GM12865 (cell line): Measurements from ENCODE around the gene SLC25A21.

Experiments used
- DNase-seq: peaks from one replicate; pipeline ENCODE4 v3.0.0; 2010; ENCODE audit warnings: low read depth
- H3K4me3 ChIP-seq: 2 replicates; pipeline ENCODE4 v1.5.1; 2011; ENCODE audit warnings: mild to moderate bottlenecking, low read depth, low read length, control low read depth
- CTCF ChIP-seq: IDR thresholded peaks from 2 replicates; pipeline ENCODE4 v1.5.1; 2011; ENCODE audit warnings: low read length, control low read depth, low read depth, inconsistent platforms; ENCODE audit not compliant: insufficient read depth; ENCODE audit errors: missing control alignments

Gene SLC25A21

GRCh38 chr14:36665887-36666415 is 506.5 kb downstream of the SLC25A21 start:
- TF ChIP-seq CTCF = no peak
- no peak overlapping the region for H3K4me3 ChIP-seq
- DNase-seq = no peak

- DNase-seq = no peak
- H3K4me3 ChIP-seq = no peak overlapping the region
- TF ChIP-seq CTCF = no peak
Observed at GRCh38 chr14:36664322-36665193, 507.8 kb downstream of the SLC25A21 start.

DNA sequence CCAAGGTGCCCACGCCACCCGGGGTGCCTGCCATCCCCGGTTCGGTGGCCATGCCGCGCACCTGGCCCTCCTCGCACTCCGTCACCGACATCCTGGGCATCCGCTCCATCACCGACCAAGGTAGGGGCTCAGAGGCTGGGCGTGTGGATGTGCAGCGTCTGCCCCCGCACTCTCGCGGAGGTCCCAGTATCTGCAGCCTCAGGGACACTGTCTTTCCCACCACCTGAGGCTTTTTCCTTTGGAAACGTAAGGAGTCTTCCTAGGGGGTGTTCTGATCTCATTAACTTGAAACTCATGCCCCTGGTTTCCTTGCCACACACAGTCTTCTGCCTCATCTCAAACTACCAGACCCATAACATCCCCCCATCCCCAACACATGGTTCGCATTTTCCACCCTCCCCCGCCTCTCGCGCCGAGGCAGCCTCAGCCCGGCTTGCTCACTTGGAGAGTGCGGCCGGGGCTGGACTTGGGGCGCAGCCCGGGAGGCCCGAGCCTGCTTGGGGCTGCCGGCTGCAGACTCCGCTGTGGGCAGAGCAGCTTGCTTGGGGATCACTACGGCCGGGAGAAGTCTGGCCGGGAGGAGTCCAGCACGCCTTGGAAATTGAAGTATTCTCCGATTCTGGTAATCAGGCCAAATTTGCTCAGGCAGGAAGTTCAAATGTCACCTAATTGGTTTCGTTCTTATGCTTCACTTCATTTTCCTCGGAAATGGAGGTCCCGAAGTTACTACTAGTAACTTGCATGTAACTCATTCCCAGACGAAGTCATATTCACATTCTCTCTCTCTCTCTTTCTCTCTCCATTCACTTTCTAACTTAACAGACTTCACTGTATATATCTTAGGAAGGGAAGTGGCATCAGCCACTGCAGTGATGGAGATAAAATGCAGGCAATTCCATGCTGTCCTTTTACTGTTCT is 508.7 kb downstream of the SLC25A21 start:
- DNase-seq = no peak
- H3K4me3 ChIP-seq = no peak overlapping the region
- no peak for TF ChIP-seq CTCF

DNA sequence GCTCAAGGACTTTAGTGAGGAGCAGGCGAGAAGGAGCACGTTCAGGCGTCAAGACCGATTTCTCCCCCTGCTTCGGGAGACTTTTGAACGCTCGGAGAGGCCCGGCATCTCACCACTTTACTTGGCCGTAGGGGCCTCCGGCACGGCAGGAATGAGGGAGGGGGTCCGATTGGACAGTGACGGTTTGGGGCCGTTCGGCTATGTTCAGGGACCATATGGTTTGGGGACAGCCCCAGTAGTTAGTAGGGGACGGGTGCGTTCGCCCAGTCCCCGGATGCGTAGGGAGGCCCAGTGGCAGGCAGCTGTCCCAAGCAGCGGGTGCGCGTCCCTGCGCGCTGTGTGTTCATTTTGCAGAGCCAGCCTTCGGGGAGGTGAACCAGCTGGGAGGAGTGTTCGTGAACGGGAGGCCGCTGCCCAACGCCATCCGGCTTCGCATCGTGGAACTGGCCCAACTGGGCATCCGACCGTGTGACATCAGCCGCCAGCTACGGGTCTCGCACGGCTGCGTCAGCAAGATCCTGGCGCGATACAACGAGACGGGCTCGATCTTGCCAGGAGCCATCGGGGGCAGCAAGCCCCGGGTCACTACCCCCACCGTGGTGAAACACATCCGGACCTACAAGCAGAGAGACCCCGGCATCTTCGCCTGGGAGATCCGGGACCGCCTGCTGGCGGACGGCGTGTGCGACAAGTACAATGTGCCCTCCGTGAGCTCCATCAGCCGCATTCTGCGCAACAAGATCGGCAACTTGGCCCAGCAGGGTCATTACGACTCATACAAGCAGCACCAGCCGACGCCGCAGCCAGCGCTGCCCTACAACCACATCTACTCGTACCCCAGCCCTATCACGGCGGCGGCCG is 509.6 kb downstream of the SLC25A21 start:
- H3K4me3 ChIP-seq = no peak overlapping the region
- no peak for DNase-seq
- TF ChIP-seq CTCF = no peak

DNA sequence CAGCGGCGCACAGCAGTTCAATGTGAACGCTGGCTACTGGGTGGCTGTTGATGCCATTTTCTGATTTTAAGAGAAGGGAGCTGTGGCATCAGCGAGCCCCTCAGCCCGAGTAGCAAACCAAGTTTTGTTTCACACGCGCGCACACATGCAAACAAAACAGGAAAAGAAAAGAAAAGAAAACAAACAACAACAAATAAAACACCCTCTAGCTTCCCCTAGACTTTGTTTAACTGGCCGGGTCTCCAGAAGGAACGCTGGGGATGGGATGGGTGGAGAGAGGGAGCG is 510.2 kb downstream of the SLC25A21 start:
- no peak for TF ChIP-seq CTCF
- DNase-seq = no peak
- H3K4me3 ChIP-seq = no peak overlapping the region

GRCh38 chr14:36661506-36662257 is 510.7 kb downstream of the SLC25A21 start, which contains the start of gene PAX9:
PAX9 (plus strand) TSS chr14:36661860; CDS start chr14:36662090, 230 bp downstream.
- H3K4me3 ChIP-seq = no peak within 1 kb of the TSS
- TF ChIP-seq CTCF = no peak
- DNase-seq = peak; percentile 59
